ENCODE results near the gene EPX. TPM values are rescaled to one million over a fixed set of nuclear protein-coding genes. Genes with fewer than 3 reads are reported as not detected.

The EPX gene
- total RNA-seq, 4 donors from 2014 or later: not detected

- TF ChIP-seq CTCF (IDR thresholded peaks at IDR 0.05) (no peak), POLR2A (IDR thresholded peaks at IDR 0.05) (no peak)
- intact Hi-C loops (cut with DNase I; ENCODE audit: low total_unique reads): no loop called here
- WGBS, 2 donors: 89 to 91% methylated on average over 6 of the region's 6 CpGs
- DNase-seq (ENCODE audit: low spot score in 2 of 2): peak in 1 of 2 donors; percentile 76
- no peak overlapping the region for H3K4me3 ChIP-seq (ENCODE audit: low read depth, poor library complexity, severe bottlenecking)
These were observed 5.5 kb upstream of the EPX start for GRCh38 chr17:58187063-58187462.

GRCh38 chr17:58187675-58188074 is 4.9 kb upstream of the EPX start:
- intact Hi-C loops (cut with DNase I; ENCODE audit: low total_unique reads): no loop called here
- 56 to 63% methylated on average over 7 of the region's 7 CpGs for WGBS, 2 donors
- peak in 1 of 2 donors; percentile 70 for DNase-seq (ENCODE audit: low spot score in 2 of 2)
- no peak overlapping the region for H3K4me3 ChIP-seq (ENCODE audit: low read depth, poor library complexity, severe bottlenecking)
- no peak for TF ChIP-seq CTCF (IDR thresholded peaks at IDR 0.05)
- no peak for TF ChIP-seq POLR2A (IDR thresholded peaks at IDR 0.05)

- no peak for TF ChIP-seq POLR2A (IDR thresholded peaks at IDR 0.05)
- no peak for TF ChIP-seq CTCF (IDR thresholded peaks at IDR 0.05)
- peak; percentile 28 to 82 for DNase-seq (ENCODE audit: low spot score in 2 of 2)
- H3K4me3 ChIP-seq (ENCODE audit: low read depth, poor library complexity, severe bottlenecking): no peak overlapping the region
- 37% methylated on average over 11 of the region's 11 CpGs for WGBS, 2 donors
- intact Hi-C loops (cut with DNase I; ENCODE audit: low total_unique reads): no loop called here
These were observed 2.9 kb upstream of the EPX start for GRCh38 chr17:58189436-58190146.

GRCh38 chr17:58191241-58191896 is 1.2 kb upstream of the EPX start:
- 42 to 47% methylated on average over 14 of the region's 14 CpGs for WGBS, 2 donors
- TF ChIP-seq CTCF (IDR thresholded peaks at IDR 0.05) (no peak), POLR2A (IDR thresholded peaks at IDR 0.05) (no peak)
- no peak overlapping the region for H3K4me3 ChIP-seq (ENCODE audit: low read depth, poor library complexity, severe bottlenecking)
- intact Hi-C loops (cut with DNase I; ENCODE audit: low total_unique reads): no loop called here
- DNase-seq (ENCODE audit: low spot score in 2 of 2): no peak

GRCh38 chr17:58193641-58194255 is 1.2 kb downstream of the EPX start:
- intact Hi-C loops (cut with DNase I; ENCODE audit: low total_unique reads): no loop called here
- no peak overlapping the region for H3K4me3 ChIP-seq (ENCODE audit: low read depth, poor library complexity, severe bottlenecking)
- TF ChIP-seq POLR2A (IDR thresholded peaks at IDR 0.05) (no peak), CTCF (IDR thresholded peaks at IDR 0.05) (no peak)
- no peak for DNase-seq (ENCODE audit: low spot score in 2 of 2)
- 67 to 82% methylated on average over 5 to 18 of the region's 18 CpGs for WGBS, 2 donors
